ENCODE results near the gene PFDN1. TPM values are rescaled to one million over a fixed set of nuclear protein-coding genes. Genes with fewer than 3 reads are reported as not detected.

The PFDN1 gene
- total and polyA plus RNA-seq, 9 of the 15 experiments (the other 6 are each of a cell fraction or from before 2014, with no cell fraction given) = 45.5 to 215 (median 78.0) TPM

DNA sequence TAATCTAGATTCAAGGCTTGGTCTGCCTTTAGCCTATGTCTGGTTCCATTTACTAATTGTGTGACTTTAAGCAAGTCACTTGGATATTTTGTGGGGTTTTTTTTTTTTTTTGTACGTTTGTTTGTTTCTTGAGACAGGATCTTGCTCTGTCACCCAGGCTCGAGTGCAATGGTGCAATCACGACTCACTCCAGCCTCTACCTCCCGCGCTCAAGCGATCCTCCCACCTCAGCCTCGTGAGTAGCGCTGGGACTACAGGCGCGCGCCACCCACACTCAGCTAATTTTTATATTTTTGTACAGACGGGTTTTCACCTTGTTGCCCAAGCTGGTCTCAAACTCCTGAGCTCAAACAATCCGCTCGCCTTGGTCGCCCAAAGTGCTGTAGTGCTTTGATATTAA, 1.1 kb upstream of the PFDN1 start:
- ChIA-PET POLR2A (interaction anchor here (0.6 to 1.8 kb wide), 7 partner anchors 9 to 196 kb away, joined by 3 to 11 read pairs (median 3); no protein-coding TSS in a partner anchor), CTCF (ENCODE audit: low intra/inter-chr PET ratio) (no interaction called here)
- peak overlapping the region; percentile 9; the same call in 1 of the 2 replicates for H3K4me2 ChIP-seq (ENCODE audit: insufficient read depth, low read length)
- FAIRE-seq (no peak), ATAC-seq (peak; percentile 15; the same call in 2 of the 3 replicates), DNase-seq (ENCODE audit: extremely low read depth in 1 of 4, low spot score in 3 of 4) (peak in 1 of 4 experiments; percentile 29)
- H3K36me3 ChIP-seq (ENCODE audit: control insufficient read depth, insufficient read depth, low read length) = peaks cover 10% of the 10 kb centered on the region; the same call in 1 of the 3 replicates
- H3K4me1 ChIP-seq (replicated peaks in 1 of 2; ENCODE audit: control insufficient read depth in 2 of 2, insufficient read depth in 2 of 2, low read length in 2 of 2) = peaks cover 4% of the 10 kb centered on the region in 2 experiments; a peak in 3 of 5 replicates
- H3K79me2 ChIP-seq (ENCODE audit: control insufficient read depth, insufficient read depth, low read length) = peaks cover 27% of the 10 kb centered on the region
- H3K4me3 ChIP-seq = no peak overlapping the region
- no TSS peak for BruUV-seq (replicated peaks)
- no peaks in the 10 kb centered on the region for H3K9me3 ChIP-seq (replicated peaks; ENCODE audit: control insufficient read depth, insufficient read depth, low read depth, low read length)
- in situ Hi-C loops (cut with MboI) (loop anchor here (5.0 kb wide), 1 partner anchor 57 kb away; no protein-coding TSS in a partner anchor), intact Hi-C loops (cut with micrococcal nuclease) (no loop called here)
- H4K20me1 ChIP-seq (replicated peaks; ENCODE audit: control insufficient read depth, insufficient read depth, low read length) = no peaks in the 10 kb centered on the region
- no peaks in the 10 kb centered on the region for H3K27me3 ChIP-seq (ENCODE audit: control insufficient read depth in 2 of 2, insufficient read depth in 2 of 2, low read length in 2 of 2)
- peak overlapping the region; percentile 91; the same call in 1 of the 3 replicates for H3K27ac ChIP-seq (ENCODE audit: extremely low read depth, low read depth, low read length)
- no peaks in the 10 kb centered on the region for H3K9me1 ChIP-seq (ENCODE audit: control insufficient read depth, insufficient read depth, low read length)
- WGBS (ENCODE audit: insufficient coverage, low coverage, missing lambda C conversion rate) = 76% methylated on average over 15 of the region's 15 CpGs
- H3K9ac ChIP-seq (ENCODE audit: insufficient read depth in 1 of 2, low read depth in 2 of 2, low read length in 2 of 2) = peak overlapping the region in 1 of 2 experiments; percentile 96; a peak in 3 of 4 replicates
- H2AFZ ChIP-seq (ENCODE audit: low read depth, low read length) = peak overlapping the region; percentile 100; the same call in 1 of the 2 replicates
- TF ChIP-seq CBFB (CRISPR knock-in tag; IDR thresholded peaks at IDR 0.05) (no peak), NR2C2 (CRISPR knock-in tag; IDR thresholded peaks at IDR 0.05) (no peak), NR2C2 (tag; IDR thresholded peaks at IDR 0.05) (no peak), MAZ (CRISPR knock-in tag; conservative IDR thresholded peaks at IDR 0.05 in 1 of 2, IDR thresholded peaks at IDR 0.05 in 1 of 2) (no peak), ZNF212 (CRISPR knock-in tag; IDR thresholded peaks at IDR 0.05) (no peak), DMBX1 (CRISPR knock-in tag; IDR thresholded peaks at IDR 0.05; ENCODE audit: borderline replicate concordance) (no peak), EGR1 (conservative IDR thresholded peaks at IDR 0.05) (peak; percentile 58), ZBTB33 (CRISPR knock-in tag; IDR thresholded peaks at IDR 0.05) (peak; percentile 98), FOXJ3 (CRISPR knock-in tag; IDR thresholded peaks at IDR 0.05) (no peak), ATF3 (IDR thresholded peaks at IDR 0.05) (peak; percentile 64; the same call in 1 of the 2 replicates), ATF3 (CRISPR knock-in tag; conservative IDR thresholded peaks at IDR 0.05) (no peak)
- TF ChIP-seq, protein P1, sequence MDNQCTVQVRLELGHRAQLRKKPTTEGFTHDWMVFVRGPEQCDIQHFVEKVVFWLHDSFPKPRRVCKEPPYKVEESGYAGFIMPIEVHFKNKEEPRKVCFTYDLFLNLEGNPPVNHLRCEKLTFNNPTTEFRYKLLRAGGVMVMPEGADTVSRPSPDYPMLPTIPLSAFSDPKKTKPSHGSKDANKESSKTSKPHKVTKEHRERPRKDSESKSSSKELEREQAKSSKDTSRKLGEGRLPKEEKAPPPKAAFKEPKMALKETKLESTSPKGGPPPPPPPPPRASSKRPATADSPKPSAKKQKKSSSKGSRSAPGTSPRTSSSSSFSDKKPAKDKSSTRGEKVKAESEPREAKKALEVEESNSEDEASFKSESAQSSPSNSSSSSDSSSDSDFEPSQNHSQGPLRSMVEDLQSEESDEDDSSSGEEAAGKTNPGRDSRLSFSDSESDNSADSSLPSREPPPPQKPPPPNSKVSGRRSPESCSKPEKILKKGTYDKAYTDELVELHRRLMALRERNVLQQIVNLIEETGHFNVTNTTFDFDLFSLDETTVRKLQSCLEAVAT (IDR thresholded peaks at IDR 0.05) = peak in 1 of 2 experiments; percentile 90; a peak in 2 of 4 replicates
- TF ChIP-seq, protein P2, sequence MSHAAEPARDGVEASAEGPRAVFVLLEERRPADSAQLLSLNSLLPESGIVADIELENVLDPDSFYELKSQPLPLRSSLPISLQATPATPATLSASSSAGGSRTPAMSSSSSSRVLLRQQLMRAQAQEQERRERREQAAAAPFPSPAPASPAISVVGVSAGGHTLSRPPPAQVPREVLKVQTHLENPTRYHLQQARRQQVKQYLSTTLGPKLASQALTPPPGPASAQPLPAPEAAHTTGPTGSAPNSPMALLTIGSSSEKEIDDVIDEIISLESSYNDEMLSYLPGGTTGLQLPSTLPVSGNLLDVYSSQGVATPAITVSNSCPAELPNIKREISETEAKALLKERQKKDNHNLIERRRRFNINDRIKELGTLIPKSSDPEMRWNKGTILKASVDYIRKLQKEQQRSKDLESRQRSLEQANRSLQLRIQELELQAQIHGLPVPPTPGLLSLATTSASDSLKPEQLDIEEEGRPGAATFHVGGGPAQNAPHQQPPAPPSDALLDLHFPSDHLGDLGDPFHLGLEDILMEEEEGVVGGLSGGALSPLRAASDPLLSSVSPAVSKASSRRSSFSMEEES (CRISPR knock-in tag; IDR thresholded peaks at IDR 0.05) = no peak

Data from K562 (cell line).